Measurements from ENCODE around the gene SPRED3.
"Not testable (repeated sequence)": the region's sequence is repeated elsewhere in the genome, so short reads cannot be mapped to it uniquely, and the experiment has no call there.

Gene SPRED3

GRCh38 chr19:38388349-38389100 is at the start of gene SPRED3:
TSS of gene SPRED3 (plus strand) at chr19:38388697. CDS start at chr19:38390303, 1,606 bp downstream.
- peak; percentile 11 for DNase-seq (ENCODE audit: low spot score)

- DNase-seq (ENCODE audit: low spot score), result not testable (repeated sequence)
These were observed 49.5 kb upstream of the SPRED3 start for GRCh38 chr19:38339011-38339410.

GRCh38 chr19:38340927-38341326 is 47.6 kb upstream of the SPRED3 start:
- DNase-seq (ENCODE audit: low spot score), result no peak

- DNase-seq (ENCODE audit: low spot score), result no peak
These were observed 41.7 kb upstream of the SPRED3 start for GRCh38 chr19:38346837-38347236.

GRCh38 chr19:38350883-38351282 is 37.6 kb upstream of the SPRED3 start:
- DNase-seq (ENCODE audit: low spot score), result no peak

- DNase-seq (ENCODE audit: low spot score), result no peak
These were observed 36.6 kb upstream of the SPRED3 start for GRCh38 chr19:38351865-38352395.

GRCh38 chr19:38352611-38353010 is 35.9 kb upstream of the SPRED3 start:
- no peak for DNase-seq (ENCODE audit: low spot score)

GRCh38 chr19:38355728-38356725 is 32.5 kb upstream of the SPRED3 start:
- no peak for DNase-seq (ENCODE audit: low spot score)

- no peak for DNase-seq (ENCODE audit: low spot score)
These were observed 30.4 kb upstream of the SPRED3 start for GRCh38 chr19:38358071-38358470.

- no peak for DNase-seq (ENCODE audit: low spot score)
These were observed 29.1 kb upstream of the SPRED3 start for GRCh38 chr19:38359242-38360021.

- DNase-seq (ENCODE audit: low spot score), result no peak
These were observed 28.1 kb upstream of the SPRED3 start for GRCh38 chr19:38360351-38360750.

GRCh38 chr19:38360839-38361631 is 27.5 kb upstream of the SPRED3 start:
- no peak for DNase-seq (ENCODE audit: low spot score)

GRCh38 chr19:38361633-38362075 is 26.8 kb upstream of the SPRED3 start:
- peak; percentile 85 for DNase-seq (ENCODE audit: low spot score)

- peak; percentile 82 for DNase-seq (ENCODE audit: low spot score)
These were observed 26.2 kb upstream of the SPRED3 start for GRCh38 chr19:38362076-38362945.

GRCh38 chr19:38362946-38363688 is 25.4 kb upstream of the SPRED3 start:
- DNase-seq (ENCODE audit: low spot score), result not testable (repeated sequence)

GRCh38 chr19:38367041-38367440 is 21.5 kb upstream of the SPRED3 start:
- DNase-seq (ENCODE audit: low spot score), result no peak

- no peak for DNase-seq (ENCODE audit: low spot score)
These were observed 18.9 kb upstream of the SPRED3 start for GRCh38 chr19:38369584-38369983.

- no peak for DNase-seq (ENCODE audit: low spot score)
These were observed 18.2 kb upstream of the SPRED3 start for GRCh38 chr19:38370299-38370698.

- DNase-seq (ENCODE audit: low spot score), result no peak
These were observed 17.4 kb upstream of the SPRED3 start for GRCh38 chr19:38371081-38371480.
